Endodermal cell (in vitro differentiated cells): ENCODE measurements around the gene CLCA2. TPM values are rescaled to one million over a fixed set of nuclear protein-coding genes. Genes with fewer than 3 reads are reported as not detected.

Source experiments
- DNase-seq: peaks from one replicate; pipeline ENCODE4 v3.0.0-alpha.2; 2017
- H3K27ac ChIP-seq: 2 replicates; pipeline ENCODE4 v1.5.1; 2013; ENCODE audit warnings: mild to moderate bottlenecking, low read depth, low read length, moderate library complexity
- H3K27me3 ChIP-seq: 2 replicates; pipeline ENCODE4 v1.6.1; 2013; ENCODE audit warnings: mild to moderate bottlenecking, low read length, moderate library complexity; ENCODE audit not compliant: insufficient read depth, control insufficient read depth, poor library complexity, severe bottlenecking
- H3K36me3 ChIP-seq: 2 replicates; pipeline ENCODE4 v1.7.0; 2013; ENCODE audit warnings: mild to moderate bottlenecking, low read length, moderate library complexity; ENCODE audit not compliant: control insufficient read depth, insufficient read depth
- H3K4me1 ChIP-seq: one replicate; pipeline ENCODE4 v1.7.0; 2013; ENCODE audit warnings: low read length; ENCODE audit not compliant: control insufficient read depth, insufficient read depth
- H3K4me3 ChIP-seq: 2 replicates; pipeline ENCODE4 v1.5.1; 2013; ENCODE audit warnings: mild to moderate bottlenecking, low read length, moderate library complexity
- H3K9ac ChIP-seq: 2 replicates; pipeline ENCODE4 v1.6.1; 2013; ENCODE audit warnings: mild to moderate bottlenecking, low read length, moderate library complexity; ENCODE audit not compliant: poor library complexity, severe bottlenecking; ENCODE audit errors: extremely low read depth
- H3K9me3 ChIP-seq: 2 replicates; pipeline ENCODE4 v1.6.1; 2013; ENCODE audit warnings: mild to moderate bottlenecking, low read length, moderate library complexity; ENCODE audit not compliant: control insufficient read depth
- H3K27ac Mint-ChIP-seq: 2 replicates; pipeline ENCODE4 v1.8.0; 2020; ENCODE audit warnings: mixed read lengths
- H3K27me3 Mint-ChIP-seq: 2 replicates; pipeline ENCODE4 v1.8.0; 2021; ENCODE audit warnings: mild to moderate bottlenecking, mixed read lengths; ENCODE audit not compliant: insufficient read depth
- H3K36me3 Mint-ChIP-seq: 2 replicates; pipeline ENCODE4 v1.8.0; 2020; ENCODE audit warnings: low read depth, mixed read lengths
- H3K4me1 Mint-ChIP-seq: 2 replicates; pipeline ENCODE4 v1.8.0; 2020; ENCODE audit warnings: mixed read lengths
- H3K4me3 Mint-ChIP-seq: 2 replicates; pipeline ENCODE4 v1.8.0; 2020; ENCODE audit warnings: mild to moderate bottlenecking, moderate library complexity, mixed read lengths
- H3K9me3 Mint-ChIP-seq: 2 replicates; pipeline ENCODE4 v1.8.0; 2020; ENCODE audit warnings: mild to moderate bottlenecking, mixed read lengths
- WGBS, 2 experiments: methylation state at CpG; one replicate each; pipeline versions ENCODE4 v1.1.5 to v1.1.7; 2013; ENCODE audit warnings: missing lambda C conversion rate in 2 of 2, mixed read lengths in 1 of 2; ENCODE audit not compliant: insufficient coverage in 1 of 2, insufficient read length in 1 of 2; 5-methylcytosine and 5-hydroxymethylcytosine counted together
- total RNA-seq, 2 donors: library from RNA; stranded (reverse); fragmentation: NEBNext Ultra II Directional in 1 of 2; extraction: Animal tissue kit (Norgen Biotek cat#: 25700) in 1 of 2; gene quantifications; 2 replicates in 1 of 2; 3 replicates in 1 of 2; pipeline ENCODE4 v1.2.1, GENCODE V29; 2021
- TF ChIP-seq, protein P1 (sequence below): fragments of 200-600 bp; sonication (generic); conservative IDR thresholded peaks from 2 replicates; pipeline ENCODE4 v1.5.0; 2021; ENCODE audit warnings: antibody characterized with exemption, mild to moderate bottlenecking

Gene CLCA2
- total RNA-seq, 2 donors from 2014 or later: not detected

DNA sequence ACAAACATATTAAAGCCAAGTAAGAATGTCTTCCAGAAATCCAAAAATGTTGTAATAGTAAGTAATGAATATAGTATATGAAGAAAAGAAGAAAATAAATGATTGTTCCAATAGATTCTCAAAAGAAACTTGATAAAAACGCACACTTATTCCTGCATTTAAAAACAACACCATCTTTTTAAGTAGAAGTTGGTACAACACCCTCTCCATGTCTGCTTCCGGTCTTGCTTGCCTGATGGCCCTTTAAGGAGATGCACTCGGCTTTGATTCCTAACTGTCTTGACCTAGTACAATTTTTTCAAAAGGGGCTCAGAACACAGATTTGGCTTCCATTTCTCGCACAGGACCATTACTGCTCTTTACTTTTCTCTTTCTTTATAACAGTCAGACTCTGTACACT is 53.7 kb downstream of the CLCA2 start:
- Histone ChIP-seq H3K4me3 (no peak overlapping the region), H3K27me3 (no peaks in the 10 kb centered on the region), H3K9ac (no peak overlapping the region), H3K36me3 (no peaks in the 10 kb centered on the region), H3K4me1 (no peaks in the 10 kb centered on the region), H3K27ac (no peak overlapping the region), H3K9me3 (no peaks in the 10 kb centered on the region)
- Mint-ChIP-seq H3K27me3 (no peaks in the 10 kb centered on the region), H3K4me1 (peaks cover 11% of the 10 kb centered on the region), H3K4me3 (no peak overlapping the region), H3K36me3 (no peaks in the 10 kb centered on the region), H3K27ac (no peak overlapping the region), H3K9me3 (no peaks in the 10 kb centered on the region)
- DNase-seq: no peak
- 88 to 93% methylated on average over 4 of the region's 4 CpGs for WGBS, 2 experiments
- TF ChIP-seq, protein P1, sequence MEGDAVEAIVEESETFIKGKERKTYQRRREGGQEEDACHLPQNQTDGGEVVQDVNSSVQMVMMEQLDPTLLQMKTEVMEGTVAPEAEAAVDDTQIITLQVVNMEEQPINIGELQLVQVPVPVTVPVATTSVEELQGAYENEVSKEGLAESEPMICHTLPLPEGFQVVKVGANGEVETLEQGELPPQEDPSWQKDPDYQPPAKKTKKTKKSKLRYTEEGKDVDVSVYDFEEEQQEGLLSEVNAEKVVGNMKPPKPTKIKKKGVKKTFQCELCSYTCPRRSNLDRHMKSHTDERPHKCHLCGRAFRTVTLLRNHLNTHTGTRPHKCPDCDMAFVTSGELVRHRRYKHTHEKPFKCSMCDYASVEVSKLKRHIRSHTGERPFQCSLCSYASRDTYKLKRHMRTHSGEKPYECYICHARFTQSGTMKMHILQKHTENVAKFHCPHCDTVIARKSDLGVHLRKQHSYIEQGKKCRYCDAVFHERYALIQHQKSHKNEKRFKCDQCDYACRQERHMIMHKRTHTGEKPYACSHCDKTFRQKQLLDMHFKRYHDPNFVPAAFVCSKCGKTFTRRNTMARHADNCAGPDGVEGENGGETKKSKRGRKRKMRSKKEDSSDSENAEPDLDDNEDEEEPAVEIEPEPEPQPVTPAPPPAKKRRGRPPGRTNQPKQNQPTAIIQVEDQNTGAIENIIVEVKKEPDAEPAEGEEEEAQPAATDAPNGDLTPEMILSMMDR: no peak

DNA sequence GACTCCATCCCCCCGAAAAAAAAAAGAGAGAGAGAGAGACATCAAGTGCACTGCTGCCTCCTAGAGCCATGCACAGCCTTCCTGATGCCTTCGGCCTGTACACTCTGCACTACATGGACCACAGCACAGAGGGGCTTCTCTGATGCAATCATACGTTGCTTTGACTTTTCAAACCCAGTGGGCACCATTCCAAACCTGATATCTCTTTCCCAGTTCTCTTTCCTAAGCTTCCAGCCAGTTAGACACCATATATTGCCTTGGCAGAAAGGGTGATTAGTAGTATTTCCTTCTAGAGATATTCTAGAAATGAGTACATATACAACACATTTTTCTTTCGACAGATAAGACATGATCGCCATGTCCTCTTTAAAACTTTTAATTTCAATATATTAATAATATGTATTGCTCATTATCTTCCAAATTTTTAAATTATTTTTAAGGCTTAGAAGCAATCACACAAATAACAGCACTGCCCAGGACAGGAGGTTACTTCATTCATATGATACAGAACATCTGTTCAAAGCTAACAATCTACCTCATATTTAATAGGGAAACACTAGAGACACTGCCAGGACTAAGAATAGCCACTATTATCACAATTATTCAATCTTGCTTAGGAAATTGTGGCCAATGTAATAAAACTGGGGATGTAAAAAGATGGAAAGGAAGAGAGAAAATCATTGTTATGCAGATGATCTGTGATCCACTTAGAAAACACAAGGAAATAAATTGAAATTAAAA is 54.6 kb downstream of the CLCA2 start:
- no peaks in the 10 kb centered on the region for H3K27me3 Mint-ChIP-seq
- no peaks in the 10 kb centered on the region for H3K27me3 ChIP-seq
- H3K36me3 Mint-ChIP-seq: no peaks in the 10 kb centered on the region
- H3K9me3 ChIP-seq: no peaks in the 10 kb centered on the region
- WGBS, 2 experiments: 94 to 100% methylated on average over 1 to 3 of the region's 5 CpGs
- TF ChIP-seq, protein P1: no peak
- no peak overlapping the region for H3K4me3 ChIP-seq
- H3K27ac ChIP-seq: no peak overlapping the region
- H3K27ac Mint-ChIP-seq: no peak overlapping the region
- no peak overlapping the region for H3K9ac ChIP-seq
- no peak overlapping the region for H3K4me3 Mint-ChIP-seq
- H3K9me3 Mint-ChIP-seq: no peaks in the 10 kb centered on the region
- no peak for DNase-seq
- H3K4me1 Mint-ChIP-seq: peaks cover 11% of the 10 kb centered on the region
- H3K4me1 ChIP-seq: no peaks in the 10 kb centered on the region
- no peaks in the 10 kb centered on the region for H3K36me3 ChIP-seq

DNA sequence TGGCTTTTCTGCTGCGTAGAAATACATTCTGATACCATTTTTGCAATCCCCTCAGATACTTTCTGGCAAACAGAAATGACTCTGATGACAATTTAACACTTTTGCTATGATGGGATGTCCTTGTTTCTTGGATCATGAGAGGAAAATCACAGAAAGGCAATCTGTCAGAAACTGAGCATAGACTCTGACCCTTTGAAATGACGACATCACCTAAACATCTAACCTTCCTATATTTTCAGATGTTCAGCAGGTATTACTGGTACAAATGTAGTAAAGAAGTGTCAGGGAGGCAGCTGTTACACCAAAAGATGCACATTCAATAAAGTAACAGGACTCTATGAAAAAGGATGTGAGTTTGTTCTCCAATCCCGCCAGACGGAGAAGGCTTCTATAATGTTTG is 58.0 kb downstream of the CLCA2 start:
- DNase-seq: no peak
- H3K27ac ChIP-seq: no peak overlapping the region
- no peak overlapping the region for H3K27ac Mint-ChIP-seq
- TF ChIP-seq, protein P1: no peak
- H3K4me1 Mint-ChIP-seq: peaks cover 11% of the 10 kb centered on the region
- H3K27me3 ChIP-seq: no peaks in the 10 kb centered on the region
- WGBS, 2 experiments: 82 to 94% methylated on average over 3 to 4 of the region's 4 CpGs
- no peaks in the 10 kb centered on the region for H3K9me3 Mint-ChIP-seq
- H3K4me3 ChIP-seq: no peak overlapping the region
- H3K36me3 Mint-ChIP-seq: no peaks in the 10 kb centered on the region
- peaks cover under 1% of the 10 kb centered on the region for H3K27me3 Mint-ChIP-seq
- no peak overlapping the region for H3K9ac ChIP-seq
- peak overlapping the region; percentile 0 for H3K4me3 Mint-ChIP-seq
- H3K36me3 ChIP-seq: no peaks in the 10 kb centered on the region
- no peaks in the 10 kb centered on the region for H3K9me3 ChIP-seq
- H3K4me1 ChIP-seq: no peaks in the 10 kb centered on the region
